ENCODE results near the gene IFFO2. TPM values are rescaled to one million over a fixed set of nuclear protein-coding genes. Genes with fewer than 3 reads are reported as not detected.

Gene IFFO2
- total and polyA plus RNA-seq, 2 donors (not counting 3 experiments of a cell fraction or from before 2014, with no cell fraction given): 31.1 to 31.3 TPM

- no peaks in the 10 kb centered on the region for H4K20me1 ChIP-seq (replicated peaks; ENCODE audit: control insufficient read depth, extremely low read depth, insufficient read depth, low read length)
- H3K79me2 ChIP-seq (ENCODE audit: control insufficient read depth, insufficient read depth, low read length): no peaks in the 10 kb centered on the region
- no peaks in the 10 kb centered on the region for H3K4me1 ChIP-seq (ENCODE audit: control insufficient read depth, extremely low read depth, insufficient read depth, low read length)
- dilution Hi-C loops (cut with MboI; ENCODE audit: extremely low pct_ligation_motif_present, low sequenced_read_pairs): no loop called here
- H3K4me3 ChIP-seq (replicated peaks in 1 of 3; ENCODE audit: insufficient read depth in 1 of 3, low read depth in 1 of 3, low read length in 3 of 3): no peak overlapping the region
- H3K27me3 ChIP-seq (ENCODE audit: control insufficient read depth in 2 of 2, insufficient read depth in 2 of 2, low read length in 2 of 2): no peaks in the 10 kb centered on the region
- CTCF ChIA-PET: interaction anchor here (0.6 kb wide), 1 partner anchor 215 kb away, joined by 3 read pairs; no protein-coding TSS in a partner anchor
- FAIRE-seq: no peak
- POLR2A ChIA-PET: no interaction called here
- H3K27ac ChIP-seq (ENCODE audit: insufficient read depth, low read depth, low read length): no peak overlapping the region
- H2AFZ ChIP-seq (ENCODE audit: low read depth, low read length): no peak overlapping the region
- H3K4me2 ChIP-seq (ENCODE audit: insufficient read depth, low read length): no peak overlapping the region
- no peaks in the 10 kb centered on the region for H3K9me1 ChIP-seq (replicated peaks; ENCODE audit: control insufficient read depth, extremely low read depth, insufficient read depth, low read length)
- H3K9me3 ChIP-seq (replicated peaks; ENCODE audit: control insufficient read depth, insufficient read depth, low read length): no peaks in the 10 kb centered on the region
- intact Hi-C loops (cut with micrococcal nuclease): no loop called here
- H3K9ac ChIP-seq (replicated peaks; ENCODE audit: extremely low read depth, insufficient read depth, low read length): no peak overlapping the region
- DNase-seq (ENCODE audit: low read depth, low spot score): no peak
- peaks cover 0 to 5% of the 10 kb centered on the region in 2 experiments for H3K36me3 ChIP-seq (ENCODE audit: control insufficient read depth in 2 of 2, extremely low read depth in 1 of 2, insufficient read depth in 2 of 2, low read length in 2 of 2)
- TF ChIP-seq FOS (IDR thresholded peaks at IDR 0.05; ENCODE audit: borderline replicate concordance, insufficient read depth, low read length): no peak
- TF ChIP-seq CTCF (IDR thresholded peaks at IDR 0.05; ENCODE audit: extremely low read depth in 1 of 2, insufficient read depth in 1 of 2, low read depth in 1 of 2, low read length in 2 of 2): no peak
- TF ChIP-seq POLR2AphosphoS5 (IDR thresholded peaks at IDR 0.05; ENCODE audit: insufficient read depth, low read depth, low read length): no peak
- TF ChIP-seq POLR2A (IDR thresholded peaks at IDR 0.05; ENCODE audit: low read depth, low read length): no peak
- no peak for TF ChIP-seq GATA2 (IDR thresholded peaks at IDR 0.05; ENCODE audit: insufficient read depth, insufficient read length, low read depth, low read length)
- no peak for TF ChIP-seq EZH2 (IDR thresholded peaks at IDR 0.05; ENCODE audit: borderline replicate concordance, low read depth, low read length, severe bottlenecking)
- TF ChIP-seq JUN (IDR thresholded peaks at IDR 0.05; ENCODE audit: borderline replicate concordance, insufficient read depth, insufficient read length, low read depth): no peak
- no peak for TF ChIP-seq MAX (IDR thresholded peaks at IDR 0.05; ENCODE audit: insufficient read depth, insufficient read length)
- no TSS peak for BruUV-seq (replicated peaks)
Measured at GRCh38 chr1:18881164-18881563, 75.3 kb downstream of the IFFO2 start.
